ENCODE measurements around the gene TEAD2.
A peak's percentile ranks its signal among the peaks of the same experiment; 100 is the strongest.

Gene TEAD2

GRCh38 chr19:49362048-49362928 lies at the start of gene TEAD2:
Gene TEAD2, minus strand, starts transcription at chr19:49362416. Its CDS starts 2,341 bp downstream, at chr19:49360075.
- DNase-seq (ENCODE audit: low read depth) = no peak

DNA sequence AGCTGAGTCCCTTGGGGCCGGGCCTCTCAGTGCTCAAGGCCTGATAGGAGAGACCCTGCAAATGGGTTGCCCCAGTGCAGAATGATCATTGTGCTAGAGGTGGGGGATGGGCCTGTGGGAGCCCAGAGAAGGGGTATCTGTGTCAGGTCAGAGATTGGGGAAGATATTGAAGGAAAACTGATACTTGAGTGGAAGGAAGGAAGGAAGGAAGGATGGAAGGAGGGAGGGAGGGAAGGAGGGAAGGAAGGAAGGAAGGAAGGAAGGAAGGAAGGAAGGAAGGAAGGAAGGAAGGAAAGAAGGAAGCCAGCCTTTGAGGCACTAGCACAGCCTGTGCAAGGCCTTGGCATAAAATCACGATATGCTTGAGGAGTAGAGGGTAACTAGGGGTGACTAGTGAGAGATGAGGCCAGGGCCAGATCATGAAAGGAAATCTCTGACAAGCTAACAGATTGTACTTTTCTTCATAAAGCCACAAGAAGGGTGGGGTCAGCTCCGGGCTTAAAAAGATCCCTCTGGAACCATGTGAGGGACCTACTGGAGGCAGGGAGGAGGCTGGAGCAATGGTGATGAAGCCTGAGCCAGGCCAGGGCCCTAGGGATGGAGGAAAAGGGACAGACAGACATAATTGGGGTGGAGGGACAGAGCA lies 49.6 kb upstream of the TEAD2 start:
- DNase-seq (ENCODE audit: low read depth) = no peak

GRCh38 chr19:49409441-49410029 lies 47.3 kb upstream of the TEAD2 start:
- DNase-seq (ENCODE audit: low read depth) = no peak

DNA sequence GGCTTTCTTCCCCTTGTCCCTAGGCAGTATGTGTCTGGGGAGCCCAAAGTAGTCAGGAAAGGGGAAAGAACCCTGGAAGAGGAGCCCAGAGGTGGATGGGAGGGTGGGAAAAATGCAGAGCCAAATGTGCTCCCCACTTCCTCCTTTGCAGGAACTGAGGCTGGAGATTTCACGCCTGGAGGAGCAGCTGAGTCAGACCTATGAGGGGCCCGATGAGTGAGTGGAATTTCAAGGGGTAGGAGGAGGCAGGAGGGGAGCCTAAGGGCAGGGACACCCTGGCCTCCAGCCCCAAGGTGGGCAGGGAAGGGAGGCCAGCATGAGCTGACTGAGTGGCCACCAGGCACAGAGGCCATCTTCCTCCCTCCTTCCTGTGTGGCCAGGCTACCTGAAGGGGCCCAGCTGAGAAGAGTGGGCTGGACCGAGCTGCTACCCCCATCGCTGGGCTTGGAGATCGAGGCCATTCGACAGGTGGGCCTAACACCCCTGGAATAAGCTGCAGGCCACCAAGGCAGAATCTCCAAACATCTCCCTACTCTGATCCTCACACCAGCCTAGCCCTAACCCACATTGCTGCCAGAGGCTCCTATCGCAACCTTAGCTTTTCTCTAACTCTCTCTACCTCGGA lies 46.7 kb upstream of the TEAD2 start:
- no peak for DNase-seq (ENCODE audit: low read depth)

- DNase-seq (ENCODE audit: low read depth) = no peak
These were observed 45.3 kb upstream of the TEAD2 start for GRCh38 chr19:49407482-49408015.

DNA sequence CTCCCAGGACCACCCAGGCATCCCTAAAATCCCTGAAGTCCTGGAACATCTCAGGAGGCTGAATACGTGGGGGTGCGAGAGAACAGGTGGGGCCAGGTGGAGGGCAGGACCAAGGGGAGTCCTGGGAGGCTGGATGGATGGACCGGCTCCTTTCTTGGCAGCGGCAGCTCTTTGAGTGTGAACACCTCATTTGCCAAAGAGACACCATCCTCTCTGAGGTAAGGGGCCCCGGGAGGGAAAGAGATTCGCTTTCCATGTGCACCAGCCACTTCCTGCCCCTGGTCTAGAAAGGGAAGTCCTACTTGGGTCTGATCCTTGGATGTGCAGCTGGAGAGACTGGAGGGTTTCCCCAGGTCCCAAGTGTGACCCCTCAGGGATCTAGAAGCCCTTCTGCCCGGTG lies 44.9 kb upstream of the TEAD2 start:
- no peak for DNase-seq (ENCODE audit: low read depth)

DNA sequence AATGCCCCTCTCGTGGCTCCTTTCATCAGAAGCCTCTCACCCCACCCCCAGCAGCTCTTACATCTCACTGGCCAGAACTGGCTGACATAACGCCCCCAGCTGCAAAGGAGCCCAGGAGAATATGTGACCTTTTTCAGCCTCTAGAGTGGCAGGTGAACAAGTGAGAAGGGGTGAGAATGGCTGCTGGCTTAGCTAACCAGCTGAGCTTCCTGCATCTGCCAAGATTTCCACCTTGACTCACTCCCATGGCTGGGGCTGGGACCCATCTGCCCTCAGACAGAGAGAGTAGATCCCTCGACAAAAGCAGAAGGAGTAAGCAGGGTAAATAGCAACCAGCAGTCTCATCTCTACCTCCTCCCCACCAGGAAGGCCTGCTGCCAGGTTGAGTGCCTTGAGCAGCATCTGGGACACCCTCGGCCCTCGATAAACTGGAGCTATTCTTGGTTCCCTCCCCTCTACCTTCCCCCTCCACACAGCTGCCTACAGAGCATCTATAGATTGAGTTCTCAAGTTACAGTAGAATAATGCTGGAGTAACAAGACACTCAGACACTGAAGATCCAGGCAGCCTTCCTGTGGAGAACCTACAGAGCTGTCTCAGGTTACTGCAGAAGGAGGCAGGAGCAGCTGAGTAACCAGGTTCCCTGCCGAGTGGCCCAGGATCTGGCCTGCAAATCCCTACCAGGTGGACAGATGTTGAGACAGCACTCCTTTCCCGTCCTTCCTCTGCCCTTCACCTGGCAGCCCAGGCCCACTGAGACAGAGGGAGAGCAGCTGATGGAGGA lies 41.4 kb upstream of the TEAD2 start:
- no peak for DNase-seq (ENCODE audit: low read depth)

DNA sequence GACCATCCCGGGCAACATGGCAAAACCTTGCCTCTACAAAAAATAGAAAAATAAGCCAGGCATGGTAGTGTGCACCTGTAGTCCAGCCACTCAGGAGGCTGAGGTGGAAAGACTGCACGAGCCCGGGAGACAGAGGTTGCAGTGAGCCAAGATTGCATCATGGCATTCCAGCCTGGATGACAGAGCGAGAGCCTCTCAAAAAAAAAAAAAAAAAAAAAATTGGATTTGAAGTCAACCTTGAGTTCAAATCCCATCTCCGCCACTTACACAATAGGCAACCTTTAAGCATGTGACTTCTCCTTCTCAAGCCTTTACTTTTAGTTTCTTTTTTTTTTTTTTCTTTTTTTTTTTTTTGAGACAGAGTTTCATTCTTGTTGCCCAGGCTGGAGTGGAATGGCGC lies 37.8 kb upstream of the TEAD2 start:
- DNase-seq (ENCODE audit: low read depth) = no peak

GRCh38 chr19:49398931-49399330 lies 36.7 kb upstream of the TEAD2 start:
- DNase-seq (ENCODE audit: low read depth) = no peak

DNA sequence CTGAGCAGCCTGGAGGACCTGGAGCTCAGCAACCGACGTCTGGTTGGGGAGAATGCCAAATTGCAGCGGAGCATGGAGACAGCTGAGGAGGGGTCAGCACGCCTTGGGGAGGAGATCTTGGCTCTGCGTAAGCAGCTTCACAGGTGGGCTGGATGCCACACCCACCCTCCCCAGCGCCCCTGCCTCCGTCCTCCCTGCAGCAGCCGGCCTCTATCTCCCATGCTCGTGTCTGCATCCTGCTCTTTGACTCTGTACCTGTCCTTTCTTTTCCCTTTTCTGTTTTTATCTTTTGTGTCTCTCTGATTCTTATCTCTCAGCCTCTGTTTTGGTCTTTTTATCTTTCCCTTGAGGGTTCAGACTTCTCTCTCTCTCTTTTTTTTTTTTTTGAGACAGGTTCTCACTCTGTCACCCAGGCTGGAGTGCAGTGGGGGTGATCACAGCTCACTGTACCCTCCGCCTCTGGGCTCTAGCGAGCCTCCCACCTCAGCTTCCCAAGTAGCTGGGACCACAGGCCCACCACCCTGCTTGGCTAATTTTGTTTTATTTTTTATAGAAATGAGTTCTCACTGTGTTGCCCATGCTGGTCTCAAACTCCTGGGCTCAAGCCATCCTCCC lies 35.9 kb upstream of the TEAD2 start:
- DNase-seq (ENCODE audit: low read depth) = no peak

- no peak for DNase-seq (ENCODE audit: low read depth)
These were observed 34.7 kb upstream of the TEAD2 start for GRCh38 chr19:49396738-49397505.

DNA sequence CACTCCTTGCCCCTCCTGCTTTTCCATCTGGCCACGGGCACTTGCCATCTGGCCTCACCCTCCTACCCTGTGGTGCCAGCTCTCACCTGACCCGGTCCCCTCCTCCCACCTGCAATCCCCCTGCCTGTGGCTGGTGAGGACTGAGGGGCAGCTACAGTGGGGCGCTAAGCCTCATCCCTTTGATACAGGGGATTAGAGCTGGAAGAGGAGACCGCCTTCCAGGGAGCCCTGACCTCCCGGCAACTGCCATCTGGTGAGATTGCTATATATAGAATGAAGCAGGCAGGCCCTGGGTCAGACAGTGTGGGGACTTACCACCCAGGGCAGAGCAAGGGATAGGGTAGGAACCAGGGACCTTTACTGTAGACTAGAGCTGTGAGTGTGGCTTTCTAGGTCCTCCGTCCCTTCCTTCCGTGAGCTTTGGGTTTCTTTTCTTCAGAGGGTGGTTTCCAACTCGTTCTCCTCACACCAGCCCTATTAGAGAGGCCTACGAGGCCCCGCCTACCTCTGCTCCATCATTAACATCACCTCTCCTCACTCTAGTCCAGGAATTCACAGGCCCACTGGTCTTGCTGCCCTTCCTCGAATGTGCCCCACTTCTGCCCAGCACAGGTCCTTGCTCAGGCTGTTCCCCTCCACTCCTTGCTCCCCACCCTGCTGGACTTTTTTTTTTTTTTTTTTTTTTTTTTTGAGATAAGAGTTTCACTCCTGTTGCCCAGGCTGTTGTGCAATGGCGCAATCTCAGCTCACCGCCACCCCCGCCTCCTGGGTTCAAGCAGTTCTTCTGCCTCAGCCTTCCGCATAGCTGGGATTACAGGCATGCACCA lies 33.6 kb upstream of the TEAD2 start:
- no peak for DNase-seq (ENCODE audit: low read depth)

DNA sequence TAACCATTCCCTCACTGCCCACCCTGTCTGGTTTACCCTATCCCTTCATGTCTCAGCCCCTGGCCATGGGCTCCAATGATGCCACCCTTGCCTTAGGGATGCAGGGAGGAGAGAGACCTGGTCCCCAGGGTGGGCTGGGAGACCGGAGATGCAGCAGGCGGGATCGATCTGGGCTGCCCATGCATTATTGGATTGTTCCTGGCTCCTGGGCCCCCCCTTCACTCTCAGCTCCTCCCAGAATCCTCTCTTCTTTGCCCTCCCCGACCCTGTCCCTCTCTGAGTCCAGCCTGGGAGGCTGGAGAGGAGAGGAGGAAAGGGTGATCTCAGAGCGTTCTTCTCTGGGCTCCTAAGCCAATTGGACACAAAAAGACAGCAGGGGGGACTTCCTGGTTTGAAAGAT lies 31.7 kb upstream of the TEAD2 start:
- DNase-seq (ENCODE audit: low read depth) = no peak

GRCh38 chr19:49391581-49392399 lies 29.6 kb upstream of the TEAD2 start:
- peak; percentile 75 for DNase-seq (ENCODE audit: low read depth)

- no peak for DNase-seq (ENCODE audit: low read depth)
These were observed 28.7 kb upstream of the TEAD2 start for GRCh38 chr19:49390929-49391359.

GRCh38 chr19:49390131-49390928 lies 28.1 kb upstream of the TEAD2 start:
- DNase-seq (ENCODE audit: low read depth) = no peak

DNA sequence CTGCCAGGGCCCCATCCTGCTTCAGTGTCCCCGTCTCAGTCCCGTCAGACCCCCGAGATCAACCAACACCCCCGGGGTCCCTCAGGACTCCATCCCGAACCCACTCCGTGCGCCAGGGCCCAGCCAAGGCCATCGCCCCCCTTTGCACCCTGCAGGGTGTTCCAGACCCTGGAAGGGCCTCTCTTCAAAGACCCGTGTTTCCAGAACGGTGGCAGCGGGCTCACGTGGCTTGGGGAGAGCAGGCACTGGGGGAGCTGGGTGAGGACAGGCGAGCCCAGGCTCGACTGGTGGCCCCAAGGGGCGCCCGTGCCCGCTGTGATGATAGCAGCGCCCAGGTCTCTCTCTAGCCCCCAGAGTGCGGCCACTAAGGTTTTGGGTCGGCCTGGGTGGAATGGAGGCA lies 27.2 kb upstream of the TEAD2 start:
- no peak for DNase-seq (ENCODE audit: low read depth)

DNA sequence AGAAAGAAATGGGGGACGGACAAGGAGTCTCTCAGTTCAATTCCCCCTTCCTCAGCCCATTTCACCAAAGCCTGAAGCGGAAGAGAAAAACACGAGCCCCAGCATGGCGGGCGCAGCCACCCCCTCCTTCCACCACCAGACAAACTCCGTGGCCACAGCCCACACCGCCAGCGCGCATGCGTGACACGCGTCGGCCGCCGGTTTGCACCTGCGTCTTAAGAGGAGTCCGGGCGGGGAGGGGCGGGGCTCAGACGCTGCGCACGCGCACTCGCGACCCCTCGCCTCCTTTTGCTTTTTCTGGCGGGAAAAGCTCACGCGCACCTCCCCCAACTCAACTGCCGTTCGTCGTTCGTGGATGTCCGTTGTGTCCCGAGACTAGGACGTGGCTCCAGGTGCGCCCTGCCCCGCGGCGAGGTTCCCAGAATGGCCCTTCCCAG lies 25.7 kb upstream of the TEAD2 start, which contains the start of gene KASH5:
Gene KASH5 (plus strand): TSS at position 314 of the 437 bp plus-strand sequence. CDS start 2,635 bp downstream, outside the sequence.
- DNase-seq (ENCODE audit: low read depth) = peak; percentile 85
